HEK293 (cell line): Measurements from ENCODE around the gene TGM6.

ENCODE experiments used
- CTCF ChIA-PET: fragments of 350-600 bp; formaldehyde crosslinking; extraction: SDS; loops from one replicate; lab custom pipeline; 2021; ENCODE audit warnings: antibody characterized with exemption; lab: Yijun Ruan, JAX
- POLR2A ChIA-PET: fragments of 300-600 bp; formaldehyde crosslinking; extraction: SDS; loops from one replicate; lab custom pipeline; 2020; ENCODE audit warnings: antibody characterized with exemption, inconsistent platforms; lab: Yijun Ruan, JAX
- H3K27ac ChIP-seq: fragments of 200-500 bp; sonication (Bioruptor generic); 2 replicates; pipeline ENCODE4 v1.5.1; 2014; ENCODE audit warnings: low read depth, low read length, control low read depth, inconsistent platforms; ENCODE audit errors: extremely low read depth
- H3K36me3 ChIP-seq, 2 experiments: fragments of 200-500 bp in 1 of 2; sonication (Bioruptor generic) in 1 of 2; 1 replicate in 1 of 2; 2 replicates in 1 of 2; pipeline ENCODE4 v1.5.1; 2014 to 2017; ENCODE audit warnings: inconsistent platforms in 2 of 2, low read length in 2 of 2; ENCODE audit not compliant: control insufficient read depth in 2 of 2, insufficient read depth in 1 of 2
- H3K4me1 ChIP-seq: fragments of 200-500 bp; sonication (Bioruptor generic); 2 replicates; pipeline ENCODE4 v1.5.1; 2014; ENCODE audit warnings: mild to moderate bottlenecking, low read length, inconsistent platforms; ENCODE audit not compliant: control insufficient read depth, insufficient read depth
- H3K4me3 ChIP-seq: 2 replicates; pipeline ENCODE4 v1.5.1; 2011; ENCODE audit warnings: low read depth, mild to moderate bottlenecking, control low read depth, low read length, moderate library complexity
- H3K9me3 ChIP-seq: fragments of 200-500 bp; sonication (Bioruptor generic); 2 replicates; pipeline ENCODE4 v1.5.1; 2014; ENCODE audit warnings: low read depth, low read length, inconsistent platforms; ENCODE audit not compliant: control insufficient read depth, insufficient read depth
- BCL11B ChIP-seq: fragments of 450-650 bp; formaldehyde crosslinking; IDR thresholded peaks from 2 replicates; pipeline ENCODE4 v1.5.1; 2016; ENCODE audit warnings: low read depth, missing biosample characterization, missing genetic modification characterization
- EGR2 ChIP-seq: fragments of 450-650 bp; formaldehyde crosslinking; IDR thresholded peaks from 2 replicates; pipeline ENCODE4 v1.5.1; 2016; ENCODE audit warnings: low read depth, missing biosample characterization, missing genetic modification characterization
- IKZF3 ChIP-seq: fragments of 450-650 bp; IDR thresholded peaks from 2 replicates; pipeline ENCODE4 v1.5.0; 2018; ENCODE audit warnings: missing biosample characterization, mild to moderate bottlenecking, missing genetic modification characterization, moderate library complexity
- PRDM1 ChIP-seq: fragments of 450-650 bp; formaldehyde crosslinking; IDR thresholded peaks from 2 replicates; pipeline ENCODE4; 2016; ENCODE audit warnings: missing biosample characterization, missing genetic modification characterization
- TCF7L2 ChIP-seq: IDR thresholded peaks from 2 replicates; pipeline ENCODE4 v1.6.1; 2011; ENCODE audit warnings: low read depth, mild to moderate bottlenecking, inconsistent platforms, low read length, moderate library complexity, borderline replicate concordance
- ZFP3 ChIP-seq: fragments of 450-650 bp; formaldehyde crosslinking; IDR thresholded peaks from 2 replicates; pipeline ENCODE4 v1.5.1; 2016; ENCODE audit warnings: low read depth, missing biosample characterization, missing genetic modification characterization
- ZNF10 ChIP-seq: fragments of 450-650 bp; formaldehyde crosslinking; IDR thresholded peaks from 2 replicates; pipeline ENCODE4 v1.5.1; 2017; ENCODE audit warnings: missing biosample characterization, missing genetic modification characterization
- ZNF132 ChIP-seq: fragments of 450-650 bp; formaldehyde crosslinking; IDR thresholded peaks from 2 replicates; pipeline ENCODE4 v1.5.1; 2017; ENCODE audit warnings: missing biosample characterization, missing genetic modification characterization, borderline replicate concordance
- ZNF140 ChIP-seq: fragments of 450-650 bp; formaldehyde crosslinking; IDR thresholded peaks from 2 replicates; pipeline ENCODE4 v1.5.1; 2016; ENCODE audit warnings: missing biosample characterization, missing genetic modification characterization
- ZNF184 ChIP-seq: fragments of 450-650 bp; IDR thresholded peaks from 2 replicates; pipeline ENCODE4 v1.5.1; 2018; ENCODE audit warnings: missing biosample characterization, mild to moderate bottlenecking, missing genetic modification characterization
- ZNF221 ChIP-seq: fragments of 450-650 bp; formaldehyde crosslinking; IDR thresholded peaks from 2 replicates; pipeline ENCODE4 v1.5.1; 2017; ENCODE audit warnings: missing biosample characterization, missing genetic modification characterization, borderline replicate concordance
- ZNF239 ChIP-seq: fragments of 450-650 bp; formaldehyde crosslinking; IDR thresholded peaks from 2 replicates; pipeline ENCODE4 v1.5.1; 2016; ENCODE audit warnings: missing biosample characterization, missing genetic modification characterization
- ZNF292 ChIP-seq: fragments of 450-650 bp; formaldehyde crosslinking; IDR thresholded peaks from 2 replicates; pipeline ENCODE4 v1.5.1; 2016; ENCODE audit warnings: low read depth, missing biosample characterization, missing genetic modification characterization, borderline replicate concordance
- ZNF416 ChIP-seq: fragments of 450-650 bp; formaldehyde crosslinking; IDR thresholded peaks from 2 replicates; pipeline ENCODE4 v1.5.1; 2016; ENCODE audit warnings: missing biosample characterization, missing genetic modification characterization
- ZNF473 ChIP-seq: fragments of 450-650 bp; formaldehyde crosslinking; IDR thresholded peaks from 2 replicates; pipeline ENCODE4 v1.5.1; 2017; ENCODE audit warnings: missing biosample characterization, missing genetic modification characterization
- ZNF571 ChIP-seq: fragments of 450-650 bp; formaldehyde crosslinking; IDR thresholded peaks from 2 replicates; pipeline ENCODE4 v1.5.0; 2017; ENCODE audit warnings: missing biosample characterization, missing genetic modification characterization
- ZNF610 ChIP-seq: fragments of 450-650 bp; formaldehyde crosslinking; IDR thresholded peaks from 2 replicates; pipeline ENCODE4 v1.5.1; 2016; ENCODE audit warnings: missing biosample characterization, missing genetic modification characterization, borderline replicate concordance
- ZNF660 ChIP-seq: fragments of 450-650 bp; IDR thresholded peaks from 2 replicates; pipeline ENCODE4 v1.5.1; 2018; ENCODE audit warnings: missing biosample characterization, mild to moderate bottlenecking, missing genetic modification characterization
- ZSCAN23 ChIP-seq: fragments of 450-650 bp; formaldehyde crosslinking; IDR thresholded peaks from 2 replicates; pipeline ENCODE4 v1.5.1; 2016; ENCODE audit warnings: missing biosample characterization, missing genetic modification characterization
- TF ChIP-seq, protein P1 (sequence below): fragments of 450-650 bp; formaldehyde crosslinking; IDR thresholded peaks from 2 replicates; pipeline ENCODE4 v1.5.1; 2016; ENCODE audit warnings: missing biosample characterization, missing genetic modification characterization, low read depth
- TF ChIP-seq, protein P2 (sequence below): fragments of 450-650 bp; formaldehyde crosslinking; IDR thresholded peaks from 2 replicates; pipeline ENCODE4 v1.5.1; 2017; ENCODE audit warnings: missing biosample characterization, missing genetic modification characterization
- TF ChIP-seq, protein P3 (sequence below): fragments of 450-650 bp; formaldehyde crosslinking; IDR thresholded peaks from 2 replicates; pipeline ENCODE4 v1.5.1; 2016; ENCODE audit warnings: missing biosample characterization, missing genetic modification characterization

TGM6 gene

DNA sequence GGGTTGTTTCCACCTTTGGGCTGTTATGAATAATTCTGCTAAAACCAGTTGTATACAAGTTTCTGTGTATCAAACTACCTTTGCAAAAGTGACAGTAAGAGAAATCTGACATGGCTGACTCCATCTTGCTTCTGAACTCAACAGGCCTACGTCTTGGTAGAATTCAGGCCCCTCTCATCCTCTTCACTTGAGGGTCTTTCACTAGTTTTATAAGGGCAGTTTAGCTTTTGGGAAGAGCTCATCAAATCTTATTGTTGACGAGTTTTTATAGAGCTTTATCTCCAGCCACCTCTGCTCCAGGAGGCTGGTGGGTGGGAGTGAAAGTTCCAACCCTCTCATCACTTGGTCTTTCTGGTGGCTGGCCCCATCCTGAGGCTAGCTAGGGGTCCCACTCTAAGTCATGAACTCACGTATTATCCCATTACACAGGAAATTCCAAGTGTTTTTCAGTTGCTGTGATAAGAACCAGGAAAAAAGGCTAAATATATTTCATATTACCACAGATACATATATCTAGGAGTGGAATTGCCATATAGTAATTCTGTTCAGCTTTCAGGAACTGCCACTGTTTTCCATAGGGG lies 78.3 kb downstream of the TGM6 start:
- H3K36me3 ChIP-seq, result peaks cover 37 to 43% of the 10 kb centered on the region in 2 experiments
- ChIA-PET POLR2A (interaction anchor here (7.6 kb wide), 1 partner anchor 11 kb away, joined by 51 read pairs; the partner anchor contains the start of gene SNRPB), CTCF (interaction anchor here (0.6 to 1.5 kb wide), 4 partner anchors 8 to 311 kb away, joined by 3 to 7 read pairs (median 4); no protein-coding TSS in a partner anchor)
- peak; percentile 42; the same call in 1 of the 2 replicates for TF ChIP-seq ZNF140 (tag by site-specific recombination)
- TF ChIP-seq, protein P1, sequence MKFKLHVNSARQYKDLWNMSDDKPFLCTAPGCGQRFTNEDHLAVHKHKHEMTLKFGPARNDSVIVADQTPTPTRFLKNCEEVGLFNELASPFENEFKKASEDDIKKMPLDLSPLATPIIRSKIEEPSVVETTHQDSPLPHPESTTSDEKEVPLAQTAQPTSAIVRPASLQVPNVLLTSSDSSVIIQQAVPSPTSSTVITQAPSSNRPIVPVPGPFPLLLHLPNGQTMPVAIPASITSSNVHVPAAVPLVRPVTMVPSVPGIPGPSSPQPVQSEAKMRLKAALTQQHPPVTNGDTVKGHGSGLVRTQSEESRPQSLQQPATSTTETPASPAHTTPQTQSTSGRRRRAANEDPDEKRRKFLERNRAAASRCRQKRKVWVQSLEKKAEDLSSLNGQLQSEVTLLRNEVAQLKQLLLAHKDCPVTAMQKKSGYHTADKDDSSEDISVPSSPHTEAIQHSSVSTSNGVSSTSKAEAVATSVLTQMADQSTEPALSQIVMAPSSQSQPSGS, result no peak
- TF ChIP-seq PRDM1 (tag by site-specific recombination), result peak; percentile 30; the same call in 1 of the 2 replicates
- H3K4me3 ChIP-seq, result no peak overlapping the region
- no peaks in the 10 kb centered on the region for H3K9me3 ChIP-seq
- no peak overlapping the region for H3K27ac ChIP-seq
- no peaks in the 10 kb centered on the region for H3K4me1 ChIP-seq

DNA sequence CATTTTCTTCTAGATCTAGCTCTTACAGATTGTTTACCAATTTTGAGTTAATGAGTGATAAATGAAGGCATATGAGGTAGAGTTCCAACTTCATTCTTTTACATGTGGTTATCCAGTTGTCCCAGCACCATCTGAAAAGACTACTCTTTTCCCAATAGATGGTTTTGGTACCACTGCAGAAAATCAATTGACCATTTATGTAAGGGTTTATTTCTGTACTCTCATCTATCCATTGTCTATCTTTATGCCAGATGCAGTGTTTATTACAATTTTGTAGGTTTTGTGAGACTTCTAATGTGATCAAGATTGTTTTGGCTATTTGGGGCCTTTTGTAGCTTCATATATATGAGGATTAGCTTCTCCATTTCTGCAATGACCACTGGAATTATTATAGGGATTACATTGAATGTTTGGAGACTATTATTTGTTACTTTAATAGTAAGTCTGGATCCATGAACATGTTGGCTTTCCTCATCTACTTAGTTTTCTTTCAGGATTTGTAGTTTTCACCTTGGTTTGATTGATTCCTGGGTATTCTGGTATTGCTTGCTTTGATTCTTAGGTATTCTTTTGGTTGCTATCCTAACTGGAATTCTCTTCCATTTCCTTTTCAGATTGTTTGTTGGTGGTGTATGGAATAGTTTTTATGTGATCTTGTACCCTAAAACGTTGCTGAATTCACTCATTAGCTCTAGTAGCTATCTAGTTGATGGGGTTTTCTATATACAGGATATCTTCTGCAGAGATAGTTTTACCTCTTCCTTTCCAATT lies 79.5 kb downstream of the TGM6 start:
- no peaks in the 10 kb centered on the region for H3K4me1 ChIP-seq
- no peaks in the 10 kb centered on the region for H3K9me3 ChIP-seq
- TF ChIP-seq ZFP3 (tag by site-specific recombination), result no peak
- TF ChIP-seq, protein P1, result no peak
- no peak for TF ChIP-seq ZSCAN23 (tag by site-specific recombination)
- TF ChIP-seq, protein P2, sequence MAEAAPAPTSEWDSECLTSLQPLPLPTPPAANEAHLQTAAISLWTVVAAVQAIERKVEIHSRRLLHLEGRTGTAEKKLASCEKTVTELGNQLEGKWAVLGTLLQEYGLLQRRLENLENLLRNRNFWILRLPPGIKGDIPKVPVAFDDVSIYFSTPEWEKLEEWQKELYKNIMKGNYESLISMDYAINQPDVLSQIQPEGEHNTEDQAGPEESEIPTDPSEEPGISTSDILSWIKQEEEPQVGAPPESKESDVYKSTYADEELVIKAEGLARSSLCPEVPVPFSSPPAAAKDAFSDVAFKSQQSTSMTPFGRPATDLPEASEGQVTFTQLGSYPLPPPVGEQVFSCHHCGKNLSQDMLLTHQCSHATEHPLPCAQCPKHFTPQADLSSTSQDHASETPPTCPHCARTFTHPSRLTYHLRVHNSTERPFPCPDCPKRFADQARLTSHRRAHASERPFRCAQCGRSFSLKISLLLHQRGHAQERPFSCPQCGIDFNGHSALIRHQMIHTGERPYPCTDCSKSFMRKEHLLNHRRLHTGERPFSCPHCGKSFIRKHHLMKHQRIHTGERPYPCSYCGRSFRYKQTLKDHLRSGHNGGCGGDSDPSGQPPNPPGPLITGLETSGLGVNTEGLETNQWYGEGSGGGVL (tag by site-specific recombination), result no peak
- TF ChIP-seq BCL11B (tag by site-specific recombination), result no peak
- TF ChIP-seq IKZF3, result no peak
- TF ChIP-seq ZNF660, result no peak
- TF ChIP-seq ZNF610 (tag by site-specific recombination), result no peak
- no peak for TF ChIP-seq ZNF221 (tag by site-specific recombination)
- TF ChIP-seq TCF7L2, result no peak
- no peak for TF ChIP-seq ZNF10 (tag by site-specific recombination)
- TF ChIP-seq, protein P3, sequence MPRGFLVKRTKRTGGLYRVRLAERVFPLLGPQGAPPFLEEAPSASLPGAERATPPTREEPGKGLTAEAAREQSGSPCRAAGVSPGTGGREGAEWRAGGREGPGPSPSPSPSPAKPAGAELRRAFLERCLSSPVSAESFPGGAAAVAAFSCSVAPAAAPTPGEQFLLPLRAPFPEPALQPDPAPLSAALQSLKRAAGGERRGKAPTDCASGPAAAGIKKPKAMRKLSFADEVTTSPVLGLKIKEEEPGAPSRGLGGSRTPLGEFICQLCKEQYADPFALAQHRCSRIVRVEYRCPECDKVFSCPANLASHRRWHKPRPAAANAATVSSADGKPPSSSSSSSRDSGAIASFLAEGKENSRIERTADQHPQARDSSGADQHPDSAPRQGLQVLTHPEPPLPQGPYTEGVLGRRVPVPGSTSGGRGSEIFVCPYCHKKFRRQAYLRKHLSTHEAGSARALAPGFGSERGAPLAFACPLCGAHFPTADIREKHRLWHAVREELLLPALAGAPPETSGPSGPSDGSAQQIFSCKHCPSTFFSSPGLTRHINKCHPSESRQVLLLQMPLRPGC, result no peak
- TF ChIP-seq ZNF416 (tag by site-specific recombination), result no peak
- no peak for TF ChIP-seq ZNF239 (tag by site-specific recombination)
- TF ChIP-seq ZNF132, result no peak
- no peak for TF ChIP-seq EGR2 (tag by site-specific recombination)
- TF ChIP-seq ZNF473 (tag by site-specific recombination), result no peak
- TF ChIP-seq ZNF292, result no peak
- no peak for TF ChIP-seq ZNF571 (tag by site-specific recombination)
- no peak for TF ChIP-seq ZNF184 (tag by site-specific recombination)
- H3K4me3 ChIP-seq, result no peak overlapping the region
- H3K36me3 ChIP-seq, result peaks cover 48 to 55% of the 10 kb centered on the region in 2 experiments
- ChIA-PET CTCF (interaction anchor here (0.9 to 2.0 kb wide), 4 partner anchors 9 to 253 kb away, joined by 3 to 13 read pairs (median 5); no protein-coding TSS in a partner anchor), POLR2A (interaction anchor here (0.7 to 7.6 kb wide), 3 partner anchors 10 to 252 kb away, joined by 3 to 51 read pairs (median 3); partner anchors contain the start of gene SNRPB)
- no peak overlapping the region for H3K27ac ChIP-seq
